GM19467 (cell line): Measurements from ENCODE around the gene FAAP100.
A peak's percentile ranks its signal among the peaks of the same experiment; 100 is the strongest.

ENCODE experiments used
- ATAC-seq: cut with Tn5 transposase; IDR thresholded peaks from one replicate; pipeline ENCODE4 v1.9.1; 2021; ENCODE audit warnings: mild to moderate bottlenecking, moderate library complexity; ENCODE audit not compliant: unreplicated experiment

Gene FAAP100

GRCh38 chr17:81527591-81528383, 24.4 kb downstream of the FAAP100 start, which contains the start of gene FSCN2:
Gene FSCN2, plus strand, starts transcription at chr17:81528377. Its CDS starts 155 bp downstream, at chr17:81528532.
- no peak for ATAC-seq

DNA sequence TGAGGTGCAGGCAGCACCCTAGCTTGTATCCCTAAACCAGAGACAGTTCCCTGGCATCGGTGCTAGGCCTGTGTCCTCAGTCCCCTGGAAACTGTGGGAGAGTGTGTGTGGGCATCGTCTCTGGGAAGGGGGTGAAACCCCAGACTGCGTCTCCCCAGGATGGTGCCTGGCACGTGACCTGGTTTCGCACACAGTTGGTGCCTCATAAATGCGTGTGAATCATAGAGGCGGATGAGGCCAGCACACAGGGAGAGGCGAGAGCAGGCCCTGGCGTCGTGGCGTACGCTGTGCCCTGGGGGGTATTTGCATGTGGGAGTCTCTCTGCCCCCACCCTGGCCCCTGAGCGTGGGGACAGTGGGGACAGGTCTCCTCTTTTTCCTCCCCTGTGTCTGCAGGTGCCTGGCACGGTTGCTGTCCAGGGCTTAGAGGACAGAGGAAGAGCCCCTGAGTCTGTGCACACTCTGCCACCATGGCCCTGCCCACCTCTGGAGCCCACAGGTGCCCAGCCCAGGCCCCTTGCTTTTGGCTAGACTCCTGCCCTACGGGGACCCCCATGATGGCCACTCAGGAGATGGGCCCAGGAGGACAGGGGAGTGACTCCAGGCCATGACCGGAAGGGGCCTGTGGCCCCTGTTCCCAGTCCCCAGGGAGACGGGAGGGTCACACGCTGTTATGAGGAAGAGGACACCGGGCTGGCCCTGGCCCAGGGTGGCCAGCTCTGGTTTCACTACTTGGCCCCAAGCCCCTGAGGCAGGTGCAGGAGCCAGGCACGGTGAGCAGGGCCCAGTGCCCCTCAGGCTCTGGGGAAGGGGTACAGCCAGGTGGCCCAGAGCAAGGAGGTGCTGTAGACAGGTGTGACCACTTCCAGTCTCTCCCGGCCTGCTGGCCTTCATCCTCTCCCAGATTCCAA, 25.2 kb downstream of the FAAP100 start:
- no peak for ATAC-seq

DNA sequence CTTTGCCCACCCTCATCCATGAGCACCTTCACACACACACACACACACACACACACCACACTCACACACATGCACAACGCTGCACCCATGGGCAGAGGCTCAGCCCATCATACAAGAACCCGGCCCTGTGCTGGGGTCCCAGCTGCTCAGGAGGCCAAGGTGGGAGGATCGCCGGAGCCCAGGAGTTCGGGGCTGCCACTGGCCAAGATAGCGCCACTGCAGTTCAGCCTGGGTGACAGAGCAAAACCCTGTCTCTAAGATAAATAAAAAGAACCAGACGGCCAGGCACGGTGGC, 27.3 kb downstream of the FAAP100 start:
- ATAC-seq, result no peak

GRCh38 chr17:81524039-81524864, 27.9 kb downstream of the FAAP100 start:
- no peak for ATAC-seq

- no peak for ATAC-seq
Measured at GRCh38 chr17:81523402-81524038, 28.6 kb downstream of the FAAP100 start.

GRCh38 chr17:81522491-81523401, 29.4 kb downstream of the FAAP100 start:
- ATAC-seq, result no peak

DNA sequence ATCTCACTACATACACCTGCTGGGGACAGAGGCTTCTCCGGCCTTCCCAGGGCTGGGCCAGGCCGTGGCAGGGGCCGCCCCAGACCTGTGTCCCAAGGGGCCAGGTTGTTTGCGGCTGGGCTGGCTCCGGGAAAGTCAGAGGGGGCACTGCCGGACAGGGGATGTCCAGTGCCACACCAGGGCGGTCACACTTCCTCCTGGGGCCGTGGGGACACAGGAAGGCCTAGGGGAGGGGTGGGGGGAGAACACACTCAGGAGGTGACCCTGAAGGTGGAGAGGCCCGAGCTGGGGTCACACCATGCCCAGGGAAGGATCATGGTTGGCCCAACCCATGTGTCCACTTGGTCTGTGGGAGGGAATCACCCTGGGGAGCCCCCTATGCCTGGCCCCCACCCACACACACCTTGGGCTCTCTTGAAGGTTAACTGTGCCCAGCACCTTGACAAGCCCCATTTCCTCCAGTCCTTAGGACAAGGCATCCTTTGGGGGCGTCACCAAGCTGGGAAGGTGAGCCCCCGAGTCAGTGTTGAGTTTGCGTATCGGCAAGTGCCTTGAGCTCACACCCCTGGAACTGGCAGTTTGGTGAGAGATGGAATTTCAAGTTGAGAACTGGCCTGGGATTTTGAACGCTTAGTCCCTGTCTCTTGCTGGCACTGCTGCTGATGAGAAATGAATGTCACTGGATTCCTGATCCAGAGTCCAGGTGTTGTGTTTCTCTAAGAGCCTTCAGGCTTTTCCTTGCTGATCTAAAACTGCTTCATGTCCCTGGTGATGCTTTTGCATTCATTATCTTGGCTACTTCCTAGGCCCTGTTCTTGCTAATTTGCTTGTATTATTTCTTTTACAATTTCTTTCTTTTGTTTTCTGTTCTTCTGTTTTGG, 31.9 kb downstream of the FAAP100 start:
- ATAC-seq, result no peak

DNA sequence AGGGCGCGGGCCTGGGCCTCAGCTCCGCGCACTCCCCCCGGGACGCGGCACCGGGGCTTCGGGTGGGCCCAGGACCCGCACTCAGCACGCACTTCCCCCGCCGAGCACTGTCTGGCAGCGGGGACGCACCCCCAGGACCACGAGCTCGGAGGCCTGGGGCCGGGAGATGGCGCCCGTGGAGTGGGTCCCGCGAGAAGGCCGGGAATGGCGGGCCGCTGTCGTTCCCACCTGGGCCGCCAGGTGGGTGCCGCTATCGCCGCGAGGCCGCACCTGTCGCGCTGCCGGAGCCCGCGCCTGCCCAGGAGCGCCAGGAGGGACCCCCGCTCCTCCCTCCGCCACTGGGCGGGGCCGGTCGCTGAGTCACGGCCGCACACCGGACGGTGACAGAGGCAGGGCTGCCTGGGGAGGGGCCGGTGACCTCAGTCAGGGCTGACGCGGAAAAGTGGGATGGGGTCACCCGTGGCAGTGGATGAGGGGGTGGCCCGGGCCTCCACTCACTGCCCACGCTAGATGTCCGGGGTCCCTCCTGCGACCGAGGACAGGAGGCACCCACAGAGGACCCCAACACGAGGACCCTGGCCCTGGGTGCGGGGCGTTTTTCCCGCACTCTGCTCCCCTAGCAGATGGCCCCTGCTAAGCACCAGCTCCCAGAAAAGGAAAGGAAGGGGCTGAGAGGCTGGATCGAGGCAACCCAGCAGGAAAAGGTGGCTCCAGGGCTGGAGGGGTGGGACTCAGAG, 32.7 kb downstream of the FAAP100 start:
- no peak for ATAC-seq

DNA sequence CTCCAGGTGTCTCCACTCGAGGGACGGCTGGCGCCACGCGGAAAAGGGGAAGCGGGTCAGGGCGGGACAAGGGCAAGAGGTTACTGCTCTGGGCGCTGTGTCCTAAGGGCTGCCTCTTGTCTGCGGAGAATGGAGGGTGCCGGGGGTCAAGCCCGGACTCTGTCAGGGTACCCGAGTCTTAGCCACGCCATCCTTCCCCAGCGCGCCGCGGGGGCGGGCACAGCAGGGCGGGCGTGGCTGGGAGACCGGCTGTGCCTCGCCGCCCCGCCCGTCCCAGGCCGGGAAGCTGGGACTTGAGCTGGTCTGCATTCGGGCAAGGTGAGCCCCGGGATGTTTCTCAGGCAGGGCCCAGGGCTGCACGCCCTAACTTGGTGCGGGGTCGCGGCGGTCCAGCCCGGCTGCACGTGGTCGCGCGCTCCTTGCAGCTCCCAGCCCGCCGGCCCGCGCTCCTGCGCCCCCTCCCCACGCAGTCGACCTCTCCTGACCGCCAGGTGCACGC, 33.3 kb downstream of the FAAP100 start:
- ATAC-seq, result no peak

- ATAC-seq, result no peak
Measured at GRCh38 chr17:81518113-81518784, 33.9 kb downstream of the FAAP100 start.

DNA sequence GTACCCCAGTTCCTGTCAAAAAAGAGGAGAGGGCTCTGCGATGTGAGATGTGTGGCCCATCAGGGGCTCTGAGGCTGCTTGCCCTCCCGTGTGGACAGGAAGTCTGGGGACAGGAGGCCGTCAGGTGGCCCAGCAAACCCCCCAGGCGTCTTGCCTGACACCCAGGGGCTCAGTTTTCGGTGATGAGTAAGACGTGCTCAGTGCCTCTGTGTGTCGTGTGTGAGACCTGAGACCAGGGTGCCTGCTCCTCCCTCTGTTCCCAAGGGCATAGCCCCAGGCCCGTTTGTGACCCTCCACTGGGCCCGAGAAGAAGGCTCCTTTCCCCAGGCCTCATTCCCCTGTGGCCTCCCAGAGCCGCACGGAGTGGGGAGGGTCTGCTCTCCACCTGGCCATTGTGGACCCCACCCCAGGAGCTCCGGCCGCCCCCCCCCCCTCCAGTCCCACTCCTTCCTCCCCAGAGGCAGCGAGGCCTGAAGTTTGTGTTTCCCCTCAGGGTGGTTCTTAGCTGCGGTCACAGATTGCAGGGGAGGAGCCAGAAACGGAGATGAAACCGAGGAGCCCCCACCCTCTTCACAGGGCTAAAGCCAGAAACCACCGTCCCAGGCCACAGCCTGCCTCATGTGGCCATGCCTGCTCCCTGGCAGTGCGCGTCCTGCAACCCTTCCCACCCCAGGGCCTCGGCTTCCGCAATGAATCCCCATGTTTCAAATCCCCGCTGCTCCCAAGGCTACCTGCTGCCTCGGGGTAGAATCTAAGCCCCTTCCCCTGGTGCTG, 34.6 kb downstream of the FAAP100 start:
- ATAC-seq, result peak; percentile 22

- ATAC-seq, result no peak
Measured at GRCh38 chr17:81517009-81517338, 35.2 kb downstream of the FAAP100 start.

DNA sequence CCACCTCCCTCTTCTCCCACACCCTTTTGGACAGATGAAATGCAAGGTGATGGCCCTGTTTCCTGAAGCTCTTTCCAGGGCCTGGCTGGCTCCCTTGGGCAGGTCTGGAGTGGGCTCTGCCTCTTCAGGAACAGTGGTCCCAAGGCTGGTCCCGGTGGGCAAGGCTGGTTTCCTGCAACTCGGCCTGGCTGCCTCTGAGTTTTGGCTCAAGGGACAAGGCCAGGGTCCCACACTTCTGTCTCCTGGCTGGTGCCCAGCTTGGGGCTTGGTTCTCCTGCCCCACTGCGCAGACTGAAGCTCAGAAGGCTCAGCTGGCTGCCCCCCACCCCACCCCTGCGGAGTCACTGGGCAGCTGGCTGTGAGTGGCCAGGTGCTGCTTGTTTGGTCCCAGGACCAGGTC, 35.7 kb downstream of the FAAP100 start:
- no peak for ATAC-seq

- no peak for ATAC-seq
Measured at GRCh38 chr17:81515530-81516041, 36.6 kb downstream of the FAAP100 start.

DNA sequence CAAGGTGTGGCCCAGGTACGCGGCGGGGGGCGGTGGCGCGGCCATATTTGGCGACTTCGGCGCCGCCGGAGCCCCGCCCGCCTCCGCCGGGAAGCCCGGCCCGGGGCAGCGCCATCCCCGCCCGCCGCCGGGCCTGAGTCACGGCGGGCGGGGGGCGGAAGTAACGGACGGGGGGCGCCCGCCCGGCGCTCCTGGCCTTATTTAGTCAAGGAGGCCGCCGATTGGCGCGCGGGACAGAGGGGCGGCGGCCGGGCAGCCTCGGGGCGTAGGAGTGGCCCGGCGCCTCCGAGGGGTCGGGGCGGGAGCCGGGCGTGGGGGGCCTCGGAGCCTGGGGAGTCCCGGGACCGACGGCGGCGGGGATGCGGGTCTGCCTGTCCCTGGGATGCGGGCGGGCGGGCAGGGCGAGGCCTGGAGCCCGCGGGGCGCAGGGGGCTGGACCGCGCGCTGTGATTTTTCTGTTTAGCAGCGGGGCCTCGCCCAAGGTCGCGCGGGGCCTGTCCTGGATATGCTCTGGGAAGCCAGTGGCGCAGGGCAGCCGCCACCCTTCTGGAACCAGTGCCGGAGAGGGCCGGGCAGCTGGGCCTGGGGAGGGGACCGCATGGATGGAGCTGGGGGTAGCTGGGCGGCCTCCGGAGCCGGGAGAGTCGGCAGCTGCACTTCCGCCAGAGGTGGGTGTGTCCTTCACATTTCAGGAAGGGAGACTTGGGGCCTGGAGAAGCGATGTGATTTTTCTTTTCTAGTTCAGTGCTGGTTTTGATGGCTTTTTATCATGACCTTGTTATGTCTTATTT, 37.2 kb downstream of the FAAP100 start:
- no peak for ATAC-seq

DNA sequence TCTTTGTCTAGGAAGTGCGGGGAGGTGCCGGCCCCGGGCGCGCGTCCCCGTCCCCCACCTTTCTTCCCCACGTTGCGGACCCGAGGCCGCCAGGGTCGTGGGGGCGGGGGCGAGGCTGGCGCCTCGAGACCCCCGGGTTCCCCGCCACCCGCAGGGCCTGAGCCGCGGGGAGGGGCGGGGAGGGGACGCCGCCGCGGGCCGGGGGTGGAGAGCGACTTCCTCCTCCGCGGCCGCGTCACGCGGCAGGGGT, 37.7 kb downstream of the FAAP100 start:
- ATAC-seq, result no peak
